Astrocyte of the cerebellum (primary cell): Measurements from ENCODE around the gene IL12A.
A peak's percentile ranks its signal among the peaks of the same experiment; 100 is the strongest.

ENCODE experiments used
- DNase-seq: peaks from one replicate; pipeline ENCODE4 v3.0.0-alpha.2; 2011; ENCODE audit warnings: low read depth
- H3K4me3 ChIP-seq: 2 replicates; pipeline ENCODE4 v1.5.1; 2011; ENCODE audit warnings: mild to moderate bottlenecking, low read depth, low read length, moderate library complexity
- in situ Hi-C: cut with HindIII; loops from 2 replicates; pipeline ENCODE4 v1.10.0; 2017; ENCODE audit warnings: low sequenced_read_pairs
- TF ChIP-seq, protein P1 (sequence below): IDR thresholded peaks from 2 replicates; pipeline ENCODE4 v1.5.1; 2012; ENCODE audit warnings: low read length, low read depth, moderate library complexity, mild to moderate bottlenecking; ENCODE audit errors: missing control alignments

IL12A gene

DNA sequence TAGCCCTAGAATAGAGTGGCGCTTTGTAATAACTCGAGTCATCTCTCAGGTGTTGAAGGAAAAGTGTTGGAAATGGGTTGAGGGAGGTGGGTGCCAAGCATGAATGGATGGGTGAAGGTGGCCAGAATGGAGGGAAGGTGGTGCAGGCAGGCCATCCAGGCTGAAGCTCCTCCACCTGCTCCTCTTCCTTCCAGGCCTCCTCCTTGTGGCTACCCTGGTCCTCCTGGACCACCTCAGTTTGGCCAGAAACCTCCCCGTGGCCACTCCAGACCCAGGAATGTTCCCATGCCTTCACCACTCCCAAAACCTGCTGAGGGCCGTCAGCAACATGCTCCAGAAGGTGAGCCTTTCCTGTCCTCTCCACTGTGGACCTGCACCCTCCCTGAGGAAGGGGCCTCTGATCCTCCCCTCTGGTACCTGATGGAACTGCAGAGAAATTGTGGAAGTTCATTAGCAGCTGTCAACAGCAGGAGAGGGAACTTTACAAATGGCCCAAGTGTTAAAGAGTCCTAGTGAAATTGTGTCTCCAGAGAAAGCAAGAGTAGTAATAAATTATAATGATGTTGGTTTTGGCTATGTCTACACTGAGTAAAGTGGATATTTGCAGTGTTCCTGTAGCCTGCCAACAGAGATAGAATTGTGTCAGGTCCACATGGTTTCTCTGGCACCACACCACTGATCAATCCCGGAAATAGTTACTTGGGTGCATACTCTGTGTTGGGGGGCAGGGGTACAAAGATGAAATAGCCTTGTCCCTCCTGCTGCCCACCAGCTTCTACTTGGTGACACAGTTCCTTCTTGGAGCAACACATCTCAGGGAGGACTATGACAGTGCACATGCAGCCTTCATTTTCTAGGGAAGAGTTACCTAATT is 1.6 kb downstream of the IL12A start:
- TF ChIP-seq, protein P1, sequence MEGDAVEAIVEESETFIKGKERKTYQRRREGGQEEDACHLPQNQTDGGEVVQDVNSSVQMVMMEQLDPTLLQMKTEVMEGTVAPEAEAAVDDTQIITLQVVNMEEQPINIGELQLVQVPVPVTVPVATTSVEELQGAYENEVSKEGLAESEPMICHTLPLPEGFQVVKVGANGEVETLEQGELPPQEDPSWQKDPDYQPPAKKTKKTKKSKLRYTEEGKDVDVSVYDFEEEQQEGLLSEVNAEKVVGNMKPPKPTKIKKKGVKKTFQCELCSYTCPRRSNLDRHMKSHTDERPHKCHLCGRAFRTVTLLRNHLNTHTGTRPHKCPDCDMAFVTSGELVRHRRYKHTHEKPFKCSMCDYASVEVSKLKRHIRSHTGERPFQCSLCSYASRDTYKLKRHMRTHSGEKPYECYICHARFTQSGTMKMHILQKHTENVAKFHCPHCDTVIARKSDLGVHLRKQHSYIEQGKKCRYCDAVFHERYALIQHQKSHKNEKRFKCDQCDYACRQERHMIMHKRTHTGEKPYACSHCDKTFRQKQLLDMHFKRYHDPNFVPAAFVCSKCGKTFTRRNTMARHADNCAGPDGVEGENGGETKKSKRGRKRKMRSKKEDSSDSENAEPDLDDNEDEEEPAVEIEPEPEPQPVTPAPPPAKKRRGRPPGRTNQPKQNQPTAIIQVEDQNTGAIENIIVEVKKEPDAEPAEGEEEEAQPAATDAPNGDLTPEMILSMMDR = peak; percentile 31
- no peak for DNase-seq
- no peak overlapping the region for H3K4me3 ChIP-seq
- in situ Hi-C loops = loop anchor here (5.0 kb wide), 1 partner anchor 98 kb away; no protein-coding TSS in a partner anchor

DNA sequence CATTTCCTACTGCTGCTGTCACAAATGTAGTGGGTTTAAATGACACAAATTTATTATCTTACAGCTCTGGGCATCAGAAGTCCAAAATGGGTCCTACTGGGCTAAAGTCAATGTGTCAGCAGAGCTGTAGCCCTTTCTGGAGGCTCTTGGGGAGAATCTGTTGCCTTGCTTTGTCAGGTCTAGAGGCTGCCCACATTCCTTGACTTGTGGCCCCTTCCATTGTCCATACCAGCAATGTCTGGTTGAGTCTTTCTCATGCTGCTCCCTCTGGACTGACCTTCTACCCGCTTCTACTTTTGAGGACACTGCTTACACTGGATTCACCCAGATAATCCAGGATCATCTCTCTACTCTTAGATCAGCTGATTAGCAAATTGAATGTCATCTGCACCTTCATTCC is 3.0 kb downstream of the IL12A start:
- no peak for DNase-seq
- in situ Hi-C loops = loop anchor here (5.0 kb wide), 1 partner anchor 99 kb away; no protein-coding TSS in a partner anchor
- TF ChIP-seq, protein P1 = no peak
- H3K4me3 ChIP-seq = no peak overlapping the region

DNA sequence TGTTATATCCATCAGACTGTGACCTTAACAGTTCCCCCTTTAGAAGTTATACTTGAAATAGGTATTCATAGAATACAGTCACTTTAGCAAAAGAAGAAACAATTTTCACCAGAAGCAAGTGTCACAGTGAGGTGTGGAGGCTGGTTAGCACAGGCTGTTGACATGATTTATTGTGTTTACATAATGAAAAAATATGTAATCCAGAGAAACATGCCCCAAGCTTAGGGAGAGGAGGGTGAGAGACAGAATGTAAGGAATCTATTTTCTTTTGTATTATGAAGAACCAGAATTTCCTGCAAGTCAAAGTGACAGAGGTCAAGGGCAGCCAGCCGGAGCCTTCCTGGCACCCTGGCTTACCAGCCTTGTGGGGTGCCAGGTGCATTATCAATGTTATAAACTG is 4.0 kb downstream of the IL12A start:
- TF ChIP-seq, protein P1 = no peak
- no peak for DNase-seq
- H3K4me3 ChIP-seq = no peak overlapping the region
- in situ Hi-C loops = loop anchor here (5.0 kb wide), 1 partner anchor 100 kb away; no protein-coding TSS in a partner anchor

DNA sequence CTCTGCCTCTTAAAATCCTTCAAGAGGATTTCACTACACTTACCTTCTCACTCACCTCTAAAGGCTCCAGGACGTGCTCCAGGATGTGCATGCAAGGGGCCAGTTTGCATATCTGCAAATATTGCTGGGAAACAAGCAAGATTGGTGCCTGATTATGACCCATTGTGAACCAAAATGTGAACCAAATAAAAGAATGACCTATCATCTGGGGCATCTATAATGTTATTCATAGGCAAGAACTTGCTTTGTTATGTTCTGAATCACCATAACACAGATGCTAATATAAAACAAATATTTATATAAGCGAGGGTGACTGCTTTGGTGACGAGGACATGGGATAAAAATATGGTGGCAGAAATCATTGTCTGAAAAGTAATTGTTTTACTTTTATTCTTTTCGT is 5.5 kb downstream of the IL12A start:
- no peak for DNase-seq
- H3K4me3 ChIP-seq = no peak overlapping the region
- TF ChIP-seq, protein P1 = no peak
- in situ Hi-C loops = loop anchor here (5.0 kb wide), 1 partner anchor 102 kb away; no protein-coding TSS in a partner anchor

DNA sequence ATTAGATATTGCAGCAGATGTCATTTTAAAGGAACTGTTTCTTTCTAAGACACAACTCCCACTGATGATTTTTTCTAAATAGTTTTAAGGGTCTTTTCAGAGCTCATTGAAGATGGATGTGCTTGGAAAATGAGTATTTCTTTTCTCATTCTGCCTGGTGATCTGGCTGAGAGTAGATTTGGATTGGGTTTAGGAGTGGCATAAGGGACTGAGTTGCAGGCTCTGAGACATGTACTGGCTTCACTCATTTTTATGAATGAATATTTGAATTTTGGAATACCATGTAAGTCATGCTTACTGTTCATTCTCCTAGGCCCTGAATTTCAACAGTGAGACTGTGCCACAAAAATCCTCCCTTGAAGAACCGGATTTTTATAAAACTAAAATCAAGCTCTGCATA is 6.5 kb downstream of the IL12A start:
- H3K4me3 ChIP-seq = no peak overlapping the region
- TF ChIP-seq, protein P1 = no peak
- in situ Hi-C loops = no loop called here
- no peak for DNase-seq

DNA sequence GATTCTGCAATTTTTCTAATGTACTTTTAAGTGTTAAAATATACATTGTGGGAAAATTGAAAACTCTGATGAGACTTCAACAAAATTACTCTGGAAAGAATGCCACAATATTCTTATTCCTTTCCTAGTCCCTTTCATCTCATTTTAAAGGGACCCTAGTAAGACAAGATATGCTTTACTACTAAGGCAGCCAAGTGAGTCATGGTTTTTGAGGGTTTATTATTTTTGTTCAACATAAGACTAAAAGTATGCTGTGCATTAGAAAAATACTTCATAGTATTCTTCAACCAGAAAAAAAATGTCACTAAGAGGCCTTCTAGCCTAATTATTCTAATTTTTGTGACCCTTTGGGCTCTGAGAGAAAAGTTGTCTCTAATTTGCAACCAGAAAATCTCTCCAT is 7.4 kb downstream of the IL12A start:
- H3K4me3 ChIP-seq = no peak overlapping the region
- TF ChIP-seq, protein P1 = no peak
- in situ Hi-C loops = no loop called here
- no peak for DNase-seq
